ENCODE results near the gene CEP63.

The CEP63 gene

DNA sequence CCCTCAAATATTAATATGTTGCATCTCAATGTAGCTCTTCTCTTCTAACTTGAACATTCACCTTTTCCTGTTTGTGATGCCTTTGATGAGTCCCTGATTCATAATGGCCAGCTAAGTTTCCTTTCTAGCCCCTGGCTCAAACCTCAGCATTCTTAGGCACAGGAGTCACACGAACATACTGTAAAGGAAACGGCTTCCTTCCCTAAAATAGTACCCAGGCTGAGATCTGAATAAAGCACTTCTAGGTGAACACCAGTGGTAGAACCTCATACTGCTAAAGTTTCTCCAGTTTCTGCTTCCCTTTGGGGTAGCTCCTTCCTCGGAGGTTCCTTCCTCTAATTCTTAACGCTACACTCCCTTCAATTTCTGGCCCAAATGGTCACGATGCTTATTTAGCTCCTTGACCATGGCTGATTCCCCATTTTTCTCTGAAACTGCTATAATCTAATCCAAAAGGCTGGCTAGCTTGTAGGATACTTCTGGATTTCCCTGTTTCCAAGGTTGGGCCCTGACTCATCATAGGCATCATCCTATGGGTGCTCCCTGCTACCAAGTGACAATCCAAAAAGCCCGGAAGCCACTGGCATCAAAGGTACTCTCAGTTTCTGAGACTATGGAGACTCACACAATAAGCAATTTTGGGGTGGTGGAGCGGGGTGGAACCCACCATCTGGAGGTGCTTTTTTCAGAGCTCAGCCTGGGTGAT, 2.5 kb upstream of the CEP63 start:
- H2BK12ac ChIP-seq (ENCODE audit: low read length): no peak overlapping the region
- no peak overlapping the region for H4K91ac ChIP-seq (ENCODE audit: low read depth, low read length, poor library complexity)
- H2AFZ ChIP-seq (ENCODE audit: low read length): no peak overlapping the region
- no peak overlapping the region for H2BK120ac ChIP-seq (ENCODE audit: low read depth, low read length)
- no peak overlapping the region for H3K4me2 ChIP-seq (ENCODE audit: insufficient read depth, low read length, poor library complexity, severe bottlenecking)
- H3K4ac ChIP-seq (ENCODE audit: low read length): no peak overlapping the region
- no peak overlapping the region for H2BK5ac ChIP-seq (ENCODE audit: low read length)
- H2BK15ac ChIP-seq (ENCODE audit: low read length): no peak overlapping the region
- H3K23ac ChIP-seq (ENCODE audit: low read depth, low read length, poor library complexity): no peak overlapping the region
- H3K4me1 ChIP-seq (ENCODE audit: control insufficient read depth in 2 of 2, insufficient read depth in 1 of 2, low read depth in 1 of 2, low read length in 2 of 2): peaks cover 4 to 15% of the 10 kb centered on the region in 2 donors
- H3K27ac ChIP-seq (replicated peaks; ENCODE audit: low read length): no peak overlapping the region
- no peak overlapping the region for H3K9ac ChIP-seq (ENCODE audit: low read depth, low read length, poor library complexity)
- no peaks in the 10 kb centered on the region for H3K27me3 ChIP-seq (ENCODE audit: control insufficient read depth in 3 of 3, insufficient read depth in 3 of 3, low read depth in 1 of 3, low read length in 3 of 3)
- H3K36me3 ChIP-seq (replicated peaks in 1 of 2; ENCODE audit: control insufficient read depth in 2 of 2, insufficient read depth in 2 of 2, low read length in 2 of 2): peaks cover 18 to 52% of the 10 kb centered on the region in 2 donors
- no CpG with 5 or more reads among the region's 7 CpGs for WGBS, 2 donors (ENCODE audit: extremely low coverage in 2 of 2, insufficient read length in 2 of 2, insufficient replicate concordance in 1 of 2)
- no peak for DNase-seq (ENCODE audit: low spot score)
- no peaks in the 10 kb centered on the region for H3K9me3 ChIP-seq (replicated peaks in 1 of 2; ENCODE audit: control insufficient read depth in 2 of 2, insufficient read depth in 1 of 2, low read depth in 1 of 2, low read length in 2 of 2)
- H3K18ac ChIP-seq (ENCODE audit: low read length): no peak overlapping the region
- H4K8ac ChIP-seq (ENCODE audit: low read depth, low read length): no peak overlapping the region
- no peak overlapping the region for H3K14ac ChIP-seq (ENCODE audit: low read length)
- H3K79me1 ChIP-seq (ENCODE audit: low read depth, low read length): no peaks in the 10 kb centered on the region
- H3K4me3 ChIP-seq (ENCODE audit: low read length in 2 of 2): no peak overlapping the region
- H2AK5ac ChIP-seq (ENCODE audit: low read depth, low read length): no peak overlapping the region

DNA sequence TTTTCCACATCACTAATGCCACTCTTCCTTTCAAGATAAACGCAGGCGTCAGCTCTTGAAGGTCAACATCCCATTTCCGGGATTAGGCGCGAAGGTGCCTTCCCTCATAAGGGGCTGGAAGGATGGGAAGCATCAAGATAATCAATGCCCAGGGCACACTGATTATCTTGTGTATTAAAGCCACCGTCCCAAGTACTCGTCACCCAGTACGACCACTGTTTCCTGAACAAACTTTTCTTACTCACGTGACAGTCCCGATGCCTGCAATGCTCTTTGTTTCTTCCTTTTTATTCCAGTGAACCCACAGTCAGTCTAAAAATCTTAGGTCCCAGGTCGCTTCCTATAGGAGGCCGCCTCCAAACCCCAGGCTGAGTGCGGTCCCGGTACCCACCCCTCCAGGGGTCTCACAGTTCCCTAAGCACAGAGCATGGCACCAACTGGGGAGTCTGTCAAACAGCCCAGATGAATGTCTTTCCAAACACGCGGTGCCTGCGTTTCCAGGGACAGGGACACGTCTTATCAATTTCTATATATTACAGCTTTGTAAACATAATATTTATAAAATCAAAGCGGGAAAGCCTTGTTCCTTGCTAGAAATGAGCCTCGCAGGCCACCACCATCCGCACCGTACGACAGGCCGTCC, 661 bp upstream of the CEP63 start:
- no peak overlapping the region for H4K8ac ChIP-seq (ENCODE audit: low read depth, low read length)
- peak overlapping the region; percentile 87 for H2AFZ ChIP-seq (ENCODE audit: low read length)
- H3K27me3 ChIP-seq (ENCODE audit: control insufficient read depth in 3 of 3, insufficient read depth in 3 of 3, low read depth in 1 of 3, low read length in 3 of 3): no peaks in the 10 kb centered on the region
- H3K79me1 ChIP-seq (ENCODE audit: low read depth, low read length): no peaks in the 10 kb centered on the region
- H2AK5ac ChIP-seq (ENCODE audit: low read depth, low read length): no peak overlapping the region
- peaks cover 4 to 15% of the 10 kb centered on the region in 2 donors for H3K4me1 ChIP-seq (ENCODE audit: control insufficient read depth in 2 of 2, insufficient read depth in 1 of 2, low read depth in 1 of 2, low read length in 2 of 2)
- DNase-seq (ENCODE audit: low spot score): peak; percentile 31
- no peak overlapping the region for H3K23ac ChIP-seq (ENCODE audit: low read depth, low read length, poor library complexity)
- H3K27ac ChIP-seq (replicated peaks; ENCODE audit: low read length): peak overlapping the region; percentile 88
- H3K4ac ChIP-seq (ENCODE audit: low read length): no peak overlapping the region
- peak overlapping the region; percentile 72 for H2BK5ac ChIP-seq (ENCODE audit: low read length)
- peak overlapping the region; percentile 89 for H3K9ac ChIP-seq (ENCODE audit: low read depth, low read length, poor library complexity)
- H4K91ac ChIP-seq (ENCODE audit: low read depth, low read length, poor library complexity): no peak overlapping the region
- no peak overlapping the region for H2BK12ac ChIP-seq (ENCODE audit: low read length)
- H2BK120ac ChIP-seq (ENCODE audit: low read depth, low read length): no peak overlapping the region
- H2BK15ac ChIP-seq (ENCODE audit: low read length): no peak overlapping the region
- peak overlapping the region; percentile 94 for H3K18ac ChIP-seq (ENCODE audit: low read length)
- peak overlapping the region; percentile 63 to 98 for H3K4me3 ChIP-seq (ENCODE audit: low read length in 2 of 2)
- H3K4me2 ChIP-seq (ENCODE audit: insufficient read depth, low read length, poor library complexity, severe bottlenecking): peak overlapping the region; percentile 63
- H3K36me3 ChIP-seq (replicated peaks in 1 of 2; ENCODE audit: control insufficient read depth in 2 of 2, insufficient read depth in 2 of 2, low read length in 2 of 2): peaks cover 13 to 37% of the 10 kb centered on the region in 2 donors
- WGBS, 2 donors (ENCODE audit: extremely low coverage in 2 of 2, insufficient read length in 2 of 2, insufficient replicate concordance in 1 of 2): no CpG with 5 or more reads among the region's 24 CpGs
- no peaks in the 10 kb centered on the region for H3K9me3 ChIP-seq (replicated peaks in 1 of 2; ENCODE audit: control insufficient read depth in 2 of 2, insufficient read depth in 1 of 2, low read depth in 1 of 2, low read length in 2 of 2)
- H3K14ac ChIP-seq (ENCODE audit: low read length): no peak overlapping the region

DNA sequence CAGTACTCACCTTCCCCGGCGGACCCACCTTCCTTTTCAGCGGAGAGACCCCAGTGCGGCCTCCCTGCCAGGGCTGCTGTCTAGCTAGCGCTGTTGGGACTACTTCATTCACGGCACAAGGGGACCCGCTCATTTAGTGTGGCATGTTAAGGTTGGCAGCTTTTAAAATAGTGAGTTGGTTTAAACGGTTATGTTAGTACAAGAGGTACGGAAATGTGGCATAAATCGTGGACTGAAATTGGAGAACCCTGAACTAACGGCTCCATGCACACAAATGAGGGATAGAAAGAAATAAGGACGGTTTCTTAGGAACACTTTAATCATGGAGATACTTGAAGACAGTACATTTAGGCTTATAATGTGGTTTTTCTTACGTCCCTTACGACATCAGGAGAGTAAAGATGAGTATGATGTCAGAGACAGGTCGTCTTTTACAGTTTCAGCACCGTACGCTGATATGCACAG, 752 bp downstream of the CEP63 start:
- H3K4me2 ChIP-seq (ENCODE audit: insufficient read depth, low read length, poor library complexity, severe bottlenecking): peak overlapping the region; percentile 67
- peaks cover 4 to 15% of the 10 kb centered on the region in 2 donors for H3K4me1 ChIP-seq (ENCODE audit: control insufficient read depth in 2 of 2, insufficient read depth in 1 of 2, low read depth in 1 of 2, low read length in 2 of 2)

DNA sequence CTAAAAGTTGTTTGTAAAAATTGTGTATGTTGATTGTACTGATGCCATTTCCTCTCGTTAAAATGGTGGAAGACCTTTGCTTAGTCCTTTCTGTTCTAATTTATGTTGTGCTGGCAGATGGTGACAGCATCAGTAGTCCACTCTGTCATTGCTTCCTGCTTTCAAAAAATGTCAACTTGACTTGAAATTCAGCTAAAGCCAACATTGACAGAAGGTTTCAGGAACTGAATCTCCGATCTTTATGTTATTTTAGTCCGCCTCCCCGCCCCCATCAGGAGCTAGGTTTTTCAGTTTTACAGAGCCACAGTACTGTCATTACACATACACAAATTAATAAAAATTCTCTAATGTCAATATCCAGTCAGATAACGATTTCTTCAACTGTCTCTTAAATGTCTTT, 1.5 kb downstream of the CEP63 start:
- Histone ChIP-seq H3K4me2 (ENCODE audit: insufficient read depth, low read length, poor library complexity, severe bottlenecking) (no peak overlapping the region), H2BK5ac (ENCODE audit: low read length) (no peak overlapping the region), H3K9me3 (replicated peaks in 1 of 2; ENCODE audit: control insufficient read depth in 2 of 2, insufficient read depth in 1 of 2, low read depth in 1 of 2, low read length in 2 of 2) (peaks cover 0 to 7% of the 10 kb centered on the region in 2 donors), H3K4me3 (ENCODE audit: low read length in 2 of 2) (peak overlapping the region in 1 of 2 donors; percentile 63), H3K18ac (ENCODE audit: low read length) (no peak overlapping the region), H3K23ac (ENCODE audit: low read depth, low read length, poor library complexity) (no peak overlapping the region), H2BK12ac (ENCODE audit: low read length) (no peak overlapping the region), H3K27ac (replicated peaks; ENCODE audit: low read length) (no peak overlapping the region), H4K8ac (ENCODE audit: low read depth, low read length) (no peak overlapping the region), H3K27me3 (ENCODE audit: control insufficient read depth in 3 of 3, insufficient read depth in 3 of 3, low read depth in 1 of 3, low read length in 3 of 3) (no peaks in the 10 kb centered on the region), H3K79me1 (ENCODE audit: low read depth, low read length) (no peaks in the 10 kb centered on the region), H3K36me3 (replicated peaks in 1 of 2; ENCODE audit: control insufficient read depth in 2 of 2, insufficient read depth in 2 of 2, low read length in 2 of 2) (peaks cover 2 to 15% of the 10 kb centered on the region in 2 donors), H2BK120ac (ENCODE audit: low read depth, low read length) (no peak overlapping the region), H3K14ac (ENCODE audit: low read length) (no peak overlapping the region), H2AFZ (ENCODE audit: low read length) (no peak overlapping the region), H4K91ac (ENCODE audit: low read depth, low read length, poor library complexity) (no peak overlapping the region), H3K4ac (ENCODE audit: low read length) (no peak overlapping the region), H2BK15ac (ENCODE audit: low read length) (no peak overlapping the region), H3K9ac (ENCODE audit: low read depth, low read length, poor library complexity) (no peak overlapping the region), H3K4me1 (ENCODE audit: control insufficient read depth in 2 of 2, insufficient read depth in 1 of 2, low read depth in 1 of 2, low read length in 2 of 2) (peaks cover 4 to 15% of the 10 kb centered on the region in 2 donors), H2AK5ac (ENCODE audit: low read depth, low read length) (no peak overlapping the region)
- no peak for DNase-seq (ENCODE audit: low spot score)
- no CpG with 5 or more reads among the region's 5 CpGs for WGBS, 2 donors (ENCODE audit: extremely low coverage in 2 of 2, insufficient read length in 2 of 2, insufficient replicate concordance in 1 of 2)

More for the DNA sequence above, 752 bp downstream of the CEP63 start:
- no peak overlapping the region for H3K14ac ChIP-seq (ENCODE audit: low read length)
- peak overlapping the region; percentile 69 for H2BK120ac ChIP-seq (ENCODE audit: low read depth, low read length)
- H3K79me1 ChIP-seq (ENCODE audit: low read depth, low read length): no peaks in the 10 kb centered on the region
- H4K91ac ChIP-seq (ENCODE audit: low read depth, low read length, poor library complexity): no peak overlapping the region
- H2BK5ac ChIP-seq (ENCODE audit: low read length): peak overlapping the region; percentile 72
- H3K9ac ChIP-seq (ENCODE audit: low read depth, low read length, poor library complexity): peak overlapping the region; percentile 99
- H3K23ac ChIP-seq (ENCODE audit: low read depth, low read length, poor library complexity): peak overlapping the region; percentile 86
- peaks cover 4 to 23% of the 10 kb centered on the region in 2 donors for H3K36me3 ChIP-seq (replicated peaks in 1 of 2; ENCODE audit: control insufficient read depth in 2 of 2, insufficient read depth in 2 of 2, low read length in 2 of 2)
- WGBS, 2 donors (ENCODE audit: extremely low coverage in 2 of 2, insufficient read length in 2 of 2, insufficient replicate concordance in 1 of 2): no CpG with 5 or more reads among the region's 17 CpGs
- peak overlapping the region; percentile 33 for H2BK15ac ChIP-seq (ENCODE audit: low read length)
- H3K18ac ChIP-seq (ENCODE audit: low read length): peak overlapping the region; percentile 97
- peaks cover 0 to 5% of the 10 kb centered on the region in 2 donors for H3K9me3 ChIP-seq (replicated peaks in 1 of 2; ENCODE audit: control insufficient read depth in 2 of 2, insufficient read depth in 1 of 2, low read depth in 1 of 2, low read length in 2 of 2)
- no peak overlapping the region for H2BK12ac ChIP-seq (ENCODE audit: low read length)
- H3K4me3 ChIP-seq (ENCODE audit: low read length in 2 of 2): peak overlapping the region; percentile 63 to 98
- peak overlapping the region; percentile 45 for H3K4ac ChIP-seq (ENCODE audit: low read length)
- peak; percentile 36 for DNase-seq (ENCODE audit: low spot score)
- peak overlapping the region; percentile 87 for H2AFZ ChIP-seq (ENCODE audit: low read length)
- no peak overlapping the region for H2AK5ac ChIP-seq (ENCODE audit: low read depth, low read length)
- H3K27ac ChIP-seq (replicated peaks; ENCODE audit: low read length): peak overlapping the region; percentile 91
- no peak overlapping the region for H4K8ac ChIP-seq (ENCODE audit: low read depth, low read length)
- no peaks in the 10 kb centered on the region for H3K27me3 ChIP-seq (ENCODE audit: control insufficient read depth in 3 of 3, insufficient read depth in 3 of 3, low read depth in 1 of 3, low read length in 3 of 3)

Measured in neuronal stem cell (in vitro differentiated cells).